PC-3 (cell line): Measurements from ENCODE around the gene POLR3GL.

Experiments used
- CTCF ChIP-seq: fragments of 300-600 bp; sonication (generic); conservative IDR thresholded peaks from 2 replicates; pipeline ENCODE4 v1.5.1; 2017; ENCODE audit warnings: antibody characterized with exemption, low read depth, mild to moderate bottlenecking, low read length
- EZH2phosphoT487 ChIP-seq: fragments of 300-600 bp; sonication (generic); IDR thresholded peaks from 2 replicates; pipeline ENCODE4 v1.6.1; 2018; ENCODE audit warnings: mild to moderate bottlenecking, antibody characterized with exemption, low read length, borderline replicate concordance

- no peak for TF ChIP-seq CTCF
- TF ChIP-seq EZH2phosphoT487, result no peak
Observed at GRCh38 chr1:145956781-145957442, 7.6 kb upstream of the POLR3GL start.
